A549 (cell line): ENCODE measurements around the gene PDLIM5. TPM values are rescaled to one million over a fixed set of nuclear protein-coding genes. Genes with fewer than 3 reads are reported as not detected.

Source experiments
- ATAC-seq, 2 experiments: fragments of 200-7000 bp in 1 of 2; fragments of >200 bp in 1 of 2; cut with Nextera tagmentation in 1 of 2; cut with Tn5 transposase in 1 of 2; 3 replicates each; pipeline versions ENCODE4 v1.8.0 to v1.9.1; 2018 to 2020; ENCODE audit warnings: mild to moderate bottlenecking in 1 of 2, moderate library complexity in 1 of 2
- CTCF ChIA-PET: fragments of 300-600 bp; sonication (Branson Sonifier 250); formaldehyde crosslinking; extraction: SDS; loops from one replicate; lab custom pipeline; 2021; ENCODE audit warnings: antibody characterized with exemption, inconsistent platforms; lab: Yijun Ruan, JAX
- POLR2A ChIA-PET: fragments of 350-600 bp; formaldehyde crosslinking; extraction: SDS; loops from one replicate; lab custom pipeline; 2021; ENCODE audit warnings: antibody characterized with exemption, inconsistent platforms; lab: Yijun Ruan, JAX
- DNase-seq, 2 experiments: peaks; one replicate each; pipeline versions ENCODE4 v3.0.0 to v3.0.0-alpha.2; 2011 to 2016; ENCODE audit warnings: low read depth in 1 of 2, low spot score in 1 of 2
- FAIRE-seq: peaks from 2 replicates; lab custom pipeline; 2011; peaks lifted over from hg19 to GRCh38; lab: Jason Lieb, UNC
- H3K27ac ChIP-seq, 2 experiments: fragments of >200 bp; sonication (Bioruptor Twin); formaldehyde crosslinking; 3 replicates each; pipeline ENCODE4 v1.5.1; 2016 to 2017
- H3K4me1 ChIP-seq: fragments of >200 bp; sonication (Bioruptor Twin); formaldehyde crosslinking; 3 replicates; pipeline ENCODE4 v1.6.1; 2016
- H3K4me2 ChIP-seq: fragments of >200 bp; sonication (Bioruptor Twin); formaldehyde crosslinking; 3 replicates; pipeline ENCODE4 v1.6.1; 2016
- H3K4me3 ChIP-seq: fragments of >200 bp; sonication (Bioruptor Twin); formaldehyde crosslinking; 3 replicates; pipeline ENCODE4 v1.5.1; 2016
- H3K9me3 ChIP-seq: fragments of >200 bp; sonication (Bioruptor Twin); formaldehyde crosslinking; 3 replicates; pipeline ENCODE4 v1.6.1; 2016
- BCL3 ChIP-seq: fragments of >200 bp; sonication (Bioruptor Twin); formaldehyde crosslinking; IDR thresholded peaks from 3 replicates; pipeline ENCODE4 v1.6.1; 2016
- BHLHE40 ChIP-seq: IDR thresholded peaks from 2 replicates; pipeline ENCODE4 v1.6.1; 2012; ENCODE audit warnings: low read depth, low read length, inconsistent platforms
- CEBPB ChIP-seq, 2 experiments: fragments of >200 bp in 1 of 2; sonication (Bioruptor Twin) in 1 of 2; formaldehyde crosslinking in 1 of 2; IDR thresholded peaks; 2 replicates each; pipeline ENCODE4 v1.6.1; 2012 to 2016
- CHD2 ChIP-seq: fragments of 150-350 bp; IDR thresholded peaks from 2 replicates; pipeline ENCODE4 v1.6.1; 2014; ENCODE audit warnings: low read length; ENCODE audit not compliant: partially characterized antibody
- EHF ChIP-seq: fragments of 250-450 bp; sonication (Bioruptor Pico); IDR thresholded peaks from 2 replicates; pipeline ENCODE4 v1.5.0; 2020; ENCODE audit warnings: mild to moderate bottlenecking
- ELK1 ChIP-seq: fragments of 150-350 bp; IDR thresholded peaks from 2 replicates; pipeline ENCODE4 v1.6.1; 2014; ENCODE audit warnings: low read depth, mild to moderate bottlenecking, low read length
- EP300 ChIP-seq, 2 experiments: fragments of >200 bp; sonication (Bioruptor Twin); formaldehyde crosslinking; IDR thresholded peaks; 2 replicates in 1 of 2; 3 replicates in 1 of 2; pipeline ENCODE4 v1.6.1; 2016 to 2017
- FOSL2 ChIP-seq, 2 experiments: fragments of 450-650 bp in 1 of 2; fragments of >200 bp in 1 of 2; sonication (Bioruptor Twin) in 1 of 2; formaldehyde crosslinking; IDR thresholded peaks; 2 replicates each; pipeline versions ENCODE4 v1.5.0 to v1.6.1; 2016 to 2020; ENCODE audit warnings: mild to moderate bottlenecking in 1 of 2, moderate library complexity in 1 of 2
- FOXS1 ChIP-seq: fragments of 250-450 bp; sonication (Bioruptor Pico); IDR thresholded peaks from 2 replicates; pipeline ENCODE4 v1.5.0; 2020; ENCODE audit warnings: mild to moderate bottlenecking, moderate library complexity
- GATA3 ChIP-seq: IDR thresholded peaks from 2 replicates; pipeline ENCODE4 v1.6.1; 2012; ENCODE audit warnings: borderline replicate concordance
- HDAC2 ChIP-seq: fragments of 200-600 bp; sonication (generic); IDR thresholded peaks from 2 replicates; pipeline ENCODE4 v1.6.1; 2016
- HMGXB4 ChIP-seq: fragments of 250-450 bp; sonication (Bioruptor Pico); IDR thresholded peaks from 2 replicates; pipeline ENCODE4 v1.5.0; 2021; ENCODE audit warnings: mild to moderate bottlenecking, moderate library complexity, borderline replicate concordance
- HOXA7 ChIP-seq: fragments of 250-450 bp; sonication (Bioruptor Pico); IDR thresholded peaks from 2 replicates; pipeline ENCODE4 v1.5.0; 2020; ENCODE audit warnings: mild to moderate bottlenecking, moderate library complexity
- HOXB13 ChIP-seq: fragments of 250-450 bp; sonication (Bioruptor Pico); IDR thresholded peaks from 2 replicates; pipeline ENCODE4 v1.5.0; 2020; ENCODE audit warnings: low read depth, mild to moderate bottlenecking, moderate library complexity
- HOXB5 ChIP-seq: fragments of 250-450 bp; sonication (Bioruptor Pico); IDR thresholded peaks from 2 replicates; pipeline ENCODE4 v1.5.0; 2020; ENCODE audit warnings: mild to moderate bottlenecking, moderate library complexity
- JUN ChIP-seq, 2 experiments: fragments of >200 bp; sonication (Bioruptor Twin); formaldehyde crosslinking; IDR thresholded peaks; 2 replicates in 1 of 2; 3 replicates in 1 of 2; pipeline ENCODE4 v1.6.1; 2016 to 2017
- JUNB ChIP-seq: fragments of >200 bp; sonication (Bioruptor Twin); formaldehyde crosslinking; IDR thresholded peaks from 2 replicates; pipeline ENCODE4 v1.6.1; 2016
- MAFK ChIP-seq: fragments of 450-650 bp; IDR thresholded peaks from 2 replicates; pipeline ENCODE4 v1.6.1; 2014; ENCODE audit not compliant: partially characterized antibody
- NFE2L2 ChIP-seq: fragments of 150-350 bp; conservative IDR thresholded peaks from 2 replicates; pipeline ENCODE4 v1.6.1; 2014; ENCODE audit warnings: low read length
- TP53 ChIP-seq: fragments of 250-450 bp; sonication (Bioruptor Pico); IDR thresholded peaks from 2 replicates; pipeline ENCODE4 v1.5.0; 2021; ENCODE audit warnings: mild to moderate bottlenecking, moderate library complexity
- WGBS: methylation state at CpG from one replicate; pipeline ENCODE4 v1.1.6; 2017; ENCODE audit errors: missing lambda C conversion rate; 5-methylcytosine and 5-hydroxymethylcytosine counted together
- polyA plus RNA-seq, 4 experiments: library from polyadenylated mRNA; depleted of rRNA in 3 of 4; stranded (reverse); fragments of >200 nt; fragmentation: RNase III in 1 of 4; extraction: RNeasy Plus Mini Kit Qiagen cat#74134 plus additional on column Dnase treatment in 1 of 4; gene quantifications; 2 replicates in 3 of 4; 3 replicates in 1 of 4; pipeline ENCODE4 v1.2.3, GENCODE V29; 2011 to 2017

Gene PDLIM5
- polyA plus RNA-seq, 2 of the 4 experiments (the other 2 are of a cell fraction) = 54.2 to 242 TPM

- ATAC-seq = peak; percentile 85 to 95
- peak; percentile 78 for FAIRE-seq
- WGBS = 2% methylated on average over 3 of the region's 3 CpGs
- peak overlapping the region; percentile 81 to 91 for H3K27ac ChIP-seq
- peak overlapping the region; percentile 72 for H3K4me2 ChIP-seq
- no peak for TF ChIP-seq CHD2
- TF ChIP-seq JUN (IDR thresholded peaks at IDR 0.05) = 0 out of 5 replicates have a peak, but pooled peaks have one; percentile 11 to 41
- peak; percentile 63; the same call in 1 of the 2 replicates for TF ChIP-seq GATA3
- TF ChIP-seq HOXA7 (CRISPR knock-in tag) = no peak
- TF ChIP-seq EHF = 0 out of 2 replicates have a peak, but pooled peaks have one; percentile 63
- TF ChIP-seq BHLHE40 = no peak
- 0 out of 2 replicates have a peak, but pooled peaks have one; percentile 34 for TF ChIP-seq FOSL2 (IDR thresholded peaks at IDR 0.05)
- TF ChIP-seq FOSL2 (CRISPR knock-in tag; IDR thresholded peaks at IDR 0.05) = peak; percentile 81
- TF ChIP-seq NFE2L2 = peak; percentile 83
- TF ChIP-seq HMGXB4 (CRISPR knock-in tag) = no peak
- no peak for TF ChIP-seq HDAC2
- TF ChIP-seq TP53 = no peak
- peak; percentile 89 for TF ChIP-seq MAFK
- TF ChIP-seq JUNB = peak; percentile 64
- TF ChIP-seq CEBPB (IDR thresholded peaks at IDR 0.05) = 0 out of 4 replicates have a peak, but pooled peaks of 1 of the 2 experiments have one; percentile 33
- 0 out of 3 replicates have a peak, but pooled peaks have one; percentile 28 for TF ChIP-seq BCL3
- peak; percentile 27 to 48; a peak in 3 of 5 replicates for TF ChIP-seq EP300 (IDR thresholded peaks at IDR 0.05)
- peak; percentile 97 for TF ChIP-seq HOXB5 (CRISPR knock-in tag)
- TF ChIP-seq, all 56 proteins: peak for 11
- ChIA-PET CTCF (interaction anchor here (1.2 to 1.3 kb wide), 2 partner anchors 20 to 90 kb away, joined by 4 to 5 read pairs; no protein-coding TSS in a partner anchor), POLR2A (interaction anchor here (1.0 kb wide), 1 partner anchor 116 kb away, joined by 4 read pairs; the partner anchor contains the start of gene BMPR1B)
- Histone ChIP-seq H3K4me3 (no peak overlapping the region), H3K4me1 (peaks cover 63% of the 10 kb centered on the region), H3K9me3 (no peaks in the 10 kb centered on the region)
- DNase-seq = peak; percentile 47 to 84
These were observed 190.2 kb downstream of the PDLIM5 start for GRCh38 chr4:94641702-94642560.

- TF ChIP-seq FOXS1 (CRISPR knock-in tag) (peak; percentile 22; the same call in 1 of the 2 replicates), HOXB13 (CRISPR knock-in tag) (peak; percentile 77; the same call in 1 of the 2 replicates), ELK1 (no peak)
- CTCF ChIA-PET = interaction anchor here (0.7 to 1.3 kb wide), 3 partner anchors 21 to 89 kb away, joined by 3 to 5 read pairs (median 4); no protein-coding TSS in a partner anchor
- H3K4me1 ChIP-seq = peaks cover 63% of the 10 kb centered on the region
- 2% methylated on average over 2 of the region's 2 CpGs for WGBS
- no peak for DNase-seq
- no peaks in the 10 kb centered on the region for H3K9me3 ChIP-seq
- H3K27ac ChIP-seq = peak overlapping the region; percentile 81 to 91
- POLR2A ChIA-PET = interaction anchor here (1.0 kb wide), 1 partner anchor 115 kb away, joined by 4 read pairs; the partner anchor contains the start of gene BMPR1B
- no peak overlapping the region for H3K4me3 ChIP-seq
- peak in 1 of 2 experiments; percentile 25; a peak in 3 of 6 replicates for ATAC-seq
- no peak for FAIRE-seq
- peak overlapping the region; percentile 72 for H3K4me2 ChIP-seq
These were observed 190.8 kb downstream of the PDLIM5 start for GRCh38 chr4:94642561-94642866.
